RKO (cell line): ENCODE data around the gene LSMEM2.

Source experiments
- DNase-seq: peaks from one replicate; pipeline ENCODE4 v3.0.0-alpha.2; 2016; ENCODE audit warnings: low spot score

Gene LSMEM2

GRCh38 chr3:50322386-50323091 lies 43.7 kb downstream of the LSMEM2 start, which contains the start of gene HYAL2:
HYAL2 (minus strand) TSS chr3:50322745; CDS start chr3:50320489, 2,256 bp downstream.
- no peak for DNase-seq

- DNase-seq, result no peak
Measured at GRCh38 chr3:50323092-50323600, 44.3 kb downstream of the LSMEM2 start.

DNA sequence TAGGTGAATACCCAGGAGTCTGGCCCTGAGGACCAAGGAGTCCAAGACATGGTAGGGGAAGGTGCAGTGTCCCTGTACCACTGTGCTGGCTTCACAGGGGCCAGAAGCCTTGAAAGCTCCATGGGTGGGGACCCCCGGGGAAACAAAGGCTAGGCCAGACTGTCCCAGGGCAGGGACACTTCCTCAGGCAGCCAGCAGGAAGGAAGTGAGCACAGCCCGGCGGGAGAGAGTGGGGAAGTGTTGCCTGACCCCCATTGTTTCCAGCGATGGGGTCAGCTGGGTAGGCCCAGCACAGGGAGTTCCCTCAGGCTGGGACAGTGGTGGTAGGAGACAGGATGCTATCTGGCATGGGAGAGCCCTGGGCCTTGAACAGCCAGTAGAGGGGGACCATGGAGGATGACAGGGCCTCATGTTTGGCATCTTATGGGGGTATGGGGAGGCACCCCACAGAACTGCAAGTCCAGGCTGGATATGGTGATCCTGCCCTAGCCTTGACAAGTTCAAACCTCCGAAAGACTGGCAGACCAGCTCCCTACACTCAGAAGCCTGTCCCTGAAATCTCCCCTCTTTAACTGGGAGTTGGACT lies 44.8 kb downstream of the LSMEM2 start:
- no peak for DNase-seq

DNA sequence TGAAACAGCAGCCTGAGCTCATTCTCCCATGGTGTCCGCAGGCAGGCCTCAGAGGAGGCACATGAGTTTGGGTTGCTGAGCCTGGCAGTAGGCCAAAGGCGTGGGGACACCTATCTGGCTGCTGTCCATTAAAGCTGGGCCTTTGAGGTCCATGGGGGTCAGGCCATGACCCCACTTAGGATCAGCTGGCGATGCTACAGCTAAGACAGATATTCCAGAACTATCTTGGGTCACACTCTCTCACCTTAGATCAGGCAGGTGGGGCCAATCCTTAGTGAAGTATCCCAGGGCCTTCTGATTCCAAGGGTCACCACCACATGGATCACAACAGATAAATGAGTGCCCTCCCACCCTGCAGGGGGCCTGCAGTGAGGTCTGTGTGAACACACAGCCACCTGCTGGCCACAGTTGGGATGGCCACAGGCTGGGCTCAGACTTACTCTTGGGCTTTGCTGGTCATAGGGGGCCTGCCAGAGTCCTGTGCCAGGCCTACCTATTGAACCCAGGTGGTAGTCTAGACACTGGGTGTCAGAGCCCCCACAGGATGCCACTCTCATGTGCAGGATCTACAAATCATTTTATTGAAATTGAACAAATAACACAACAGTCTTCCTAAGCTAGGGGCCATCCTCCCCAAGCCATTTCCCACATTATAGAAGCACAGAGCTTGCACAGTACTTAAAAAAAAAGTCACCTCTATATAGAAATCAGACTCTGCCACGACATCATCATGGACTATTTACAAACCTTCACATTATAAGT lies 45.6 kb downstream of the LSMEM2 start:
- peak; percentile 73 for DNase-seq

DNA sequence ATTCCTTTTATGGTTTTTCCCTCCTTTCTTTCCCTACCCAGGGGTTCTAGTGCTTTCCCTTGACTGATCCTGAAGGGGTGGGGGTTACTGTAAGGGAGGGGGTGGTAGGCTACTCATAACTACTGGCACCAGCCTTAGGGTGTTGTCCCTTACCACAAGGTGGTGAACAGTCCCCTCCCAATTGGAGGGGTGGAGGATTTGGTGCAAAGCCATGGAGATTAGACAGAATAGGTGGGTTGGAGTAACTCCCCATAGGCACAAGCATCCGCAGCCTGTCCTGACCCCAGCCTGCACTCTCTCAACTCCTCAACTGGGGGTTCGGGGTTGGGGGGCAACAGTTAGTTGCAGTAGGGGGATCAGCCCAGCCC lies 46.2 kb downstream of the LSMEM2 start:
- no peak for DNase-seq

- DNase-seq, result no peak
Measured at GRCh38 chr3:50325497-50326181, 46.8 kb downstream of the LSMEM2 start.

DNA sequence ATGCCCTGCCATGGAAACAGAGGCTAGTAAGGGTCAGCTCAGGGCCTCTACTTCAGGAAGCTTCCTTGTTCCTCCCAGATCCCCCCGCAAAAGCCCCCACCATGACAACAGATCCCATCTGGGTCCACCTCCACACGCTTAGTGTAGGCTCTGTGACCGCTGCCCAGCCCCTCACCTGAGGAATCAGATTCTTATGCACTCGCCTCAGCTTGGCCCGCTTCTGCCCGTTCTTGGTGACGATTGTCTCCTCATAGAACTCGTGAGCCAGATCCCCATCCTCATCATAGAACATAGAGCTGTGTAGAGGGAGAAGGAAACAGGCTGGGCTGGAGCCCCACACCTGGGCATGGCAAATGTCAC lies 47.3 kb downstream of the LSMEM2 start:
- no peak for DNase-seq

- DNase-seq, result no peak
Measured at GRCh38 chr3:50327129-50327528, 48.2 kb downstream of the LSMEM2 start.

DNA sequence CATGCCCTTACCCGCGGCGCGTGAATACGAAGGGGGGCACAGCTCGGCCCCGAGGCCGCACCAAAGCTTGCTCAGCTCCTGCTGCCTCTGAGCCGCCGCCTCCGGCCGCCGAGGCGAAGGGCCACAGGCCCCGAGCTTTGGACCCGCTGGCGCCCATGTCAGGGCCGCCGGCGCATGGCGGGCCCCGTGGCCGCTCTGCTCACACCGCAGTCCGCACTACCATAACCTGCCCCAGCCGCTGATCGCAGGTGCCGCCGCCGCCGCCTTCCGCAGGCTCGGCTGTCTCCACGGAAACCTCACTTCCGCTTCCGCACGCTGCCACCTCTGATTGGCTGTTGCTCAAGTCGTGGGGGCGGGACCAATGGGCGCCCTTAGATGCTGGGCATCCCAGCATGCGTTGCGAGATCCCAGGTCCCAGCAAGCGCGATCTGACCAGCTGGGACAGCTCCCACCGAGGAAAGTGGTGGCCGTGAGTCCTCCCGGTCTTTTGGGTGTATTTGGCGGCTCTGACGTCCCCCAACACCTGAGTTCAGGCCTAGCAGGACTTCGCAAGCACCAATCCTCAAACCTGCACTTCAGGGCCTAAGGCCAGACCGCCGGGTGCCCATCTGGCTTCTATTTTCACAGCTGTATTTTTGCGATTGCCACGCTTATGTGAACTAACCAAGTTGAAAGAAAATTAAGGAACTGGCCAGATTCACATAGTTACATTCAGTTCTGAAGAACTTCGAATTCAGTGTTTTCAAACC lies 49.2 kb downstream of the LSMEM2 start, which contains the start of gene TUSC2:
Gene TUSC2 (minus strand): TSS at position 281 of the 749 bp plus-strand sequence. CDS start 124 bp downstream, at position 157.
- DNase-seq, result peak; percentile 97

DNA sequence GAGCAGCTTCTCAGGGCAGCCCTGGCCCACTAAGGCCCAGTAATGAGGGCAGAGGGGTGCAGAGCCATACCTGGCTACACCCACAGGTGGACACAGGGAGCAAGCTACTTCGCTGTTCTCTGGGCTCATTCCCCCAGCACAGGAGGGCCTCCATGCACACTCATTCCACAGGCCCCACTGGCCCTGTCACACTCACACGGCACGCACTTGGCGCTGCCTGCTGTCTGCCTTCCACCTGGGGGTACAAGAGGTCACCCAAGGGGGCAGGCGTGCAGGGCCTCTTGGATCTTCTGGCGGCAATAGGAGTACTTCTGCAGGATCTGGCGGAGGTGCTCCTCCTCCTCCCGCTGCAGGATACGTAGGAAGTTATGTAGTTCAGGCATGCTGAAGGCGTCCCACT lies 51.4 kb downstream of the LSMEM2 start:
- no peak for DNase-seq

- no peak for DNase-seq
Measured at GRCh38 chr3:50331364-50331907, 52.5 kb downstream of the LSMEM2 start.

DNA sequence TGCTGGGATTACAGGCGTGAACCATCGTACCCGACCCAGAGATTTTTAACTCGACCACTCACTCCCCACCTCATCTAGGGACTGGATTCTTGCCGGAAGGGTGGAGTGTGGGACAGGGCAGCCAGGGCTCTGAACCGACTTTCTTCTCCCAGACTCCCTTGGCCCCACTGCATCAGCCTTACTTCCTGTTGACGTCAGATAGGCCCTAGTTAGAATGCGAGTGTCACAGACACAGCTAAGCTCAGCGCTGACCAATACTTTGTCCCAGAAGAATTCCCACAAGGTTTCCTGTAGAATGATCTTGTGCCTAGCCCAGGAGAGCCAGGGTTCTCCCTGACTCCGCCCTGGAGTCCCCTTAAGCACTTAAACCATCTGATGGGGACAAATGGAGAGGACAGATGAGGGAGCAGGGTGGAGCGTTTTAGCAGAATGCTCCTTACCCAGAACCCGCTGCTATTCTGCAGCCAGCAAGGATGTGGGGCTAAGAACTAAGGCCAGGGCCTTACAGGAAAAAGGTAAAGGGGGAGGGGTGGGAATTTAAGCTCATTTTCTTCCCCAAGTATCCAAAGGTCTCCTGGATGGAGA lies 54.9 kb downstream of the LSMEM2 start:
- no peak for DNase-seq

DNA sequence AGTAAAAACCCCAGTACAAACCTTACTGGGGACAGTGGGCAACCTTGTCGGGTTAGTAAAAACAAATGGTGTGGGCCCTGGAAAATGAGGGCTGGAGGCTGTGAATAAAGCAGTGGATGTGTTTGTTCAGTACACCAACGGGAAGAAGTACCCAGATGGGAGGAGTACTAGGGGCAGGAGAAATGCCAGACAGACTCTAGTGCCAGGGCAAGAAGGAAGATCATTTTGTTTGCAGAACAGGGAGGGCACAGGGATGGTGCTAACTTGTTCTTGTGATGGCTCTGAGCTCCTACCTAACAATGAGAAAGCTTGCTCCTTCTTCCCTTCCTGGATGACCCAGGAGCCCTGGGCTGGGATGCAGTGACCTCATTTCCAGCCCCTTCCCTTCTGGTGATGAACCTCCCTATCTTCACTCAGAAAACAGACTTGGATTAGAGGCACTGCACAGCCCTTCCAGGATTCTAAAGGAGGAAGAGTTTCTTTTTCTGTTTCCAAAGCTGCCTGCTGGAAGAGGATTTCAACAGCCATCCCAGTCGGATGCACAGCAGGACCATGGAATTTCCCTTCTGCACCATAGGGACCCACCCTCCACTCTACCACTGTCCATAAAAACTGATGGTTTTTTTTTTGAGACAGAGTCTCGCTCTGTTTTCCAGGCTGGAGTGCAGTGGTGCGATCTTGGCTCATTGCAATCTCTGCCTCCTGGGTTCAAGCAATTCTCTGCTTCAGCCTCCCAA lies 55.6 kb downstream of the LSMEM2 start:
- DNase-seq, result no peak

- peak; percentile 62 for DNase-seq
Measured at GRCh38 chr3:50336452-50337174, 57.7 kb downstream of the LSMEM2 start.

DNA sequence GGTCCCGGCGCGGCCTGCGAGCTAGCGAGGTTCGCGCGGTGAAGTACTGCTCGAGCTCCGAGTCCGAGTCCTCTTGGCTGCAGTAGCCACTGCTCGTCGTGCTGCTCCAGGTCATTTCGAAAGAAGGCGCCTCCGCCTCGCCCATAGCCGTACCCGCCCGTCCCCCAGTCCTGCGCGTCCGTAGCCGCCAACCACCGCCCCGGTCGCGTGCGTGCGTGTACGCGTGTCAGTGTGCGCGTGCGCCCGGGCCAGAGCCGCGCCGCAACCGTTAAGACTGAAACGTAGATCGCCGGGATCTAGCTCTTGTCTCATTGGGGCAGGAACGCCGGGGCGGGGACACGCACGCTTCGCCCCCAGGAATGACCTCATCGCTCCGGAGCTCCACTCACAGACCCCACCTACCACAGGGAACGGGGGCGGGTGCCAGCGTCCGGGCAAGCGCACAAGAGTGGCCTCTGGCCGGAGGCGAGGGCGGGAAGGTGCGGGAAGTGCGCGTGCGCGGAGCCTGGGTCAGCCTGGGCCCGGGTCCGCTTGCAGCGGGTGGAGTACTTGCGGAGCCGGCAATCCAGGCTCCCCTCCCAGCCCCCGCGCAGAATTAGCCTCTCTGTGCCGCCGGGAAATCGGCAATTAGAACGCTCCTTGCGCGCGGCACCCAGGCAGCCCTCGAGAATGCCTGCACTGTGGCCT lies 58.4 kb downstream of the LSMEM2 start:
- DNase-seq, result peak; percentile 99
